HUDEP-2 (cell line): ENCODE measurements around the gene PACSIN2.
A peak's percentile ranks its signal among the peaks of the same experiment; 100 is the strongest.

Source experiments
- DNase-seq, 76 experiments: peaks; one replicate each; lab custom pipeline; 2025; ENCODE audit not compliant: unreplicated experiment in 76 of 76; lab: John Stamatoyannopoulos, UW

PACSIN2 gene

DNA sequence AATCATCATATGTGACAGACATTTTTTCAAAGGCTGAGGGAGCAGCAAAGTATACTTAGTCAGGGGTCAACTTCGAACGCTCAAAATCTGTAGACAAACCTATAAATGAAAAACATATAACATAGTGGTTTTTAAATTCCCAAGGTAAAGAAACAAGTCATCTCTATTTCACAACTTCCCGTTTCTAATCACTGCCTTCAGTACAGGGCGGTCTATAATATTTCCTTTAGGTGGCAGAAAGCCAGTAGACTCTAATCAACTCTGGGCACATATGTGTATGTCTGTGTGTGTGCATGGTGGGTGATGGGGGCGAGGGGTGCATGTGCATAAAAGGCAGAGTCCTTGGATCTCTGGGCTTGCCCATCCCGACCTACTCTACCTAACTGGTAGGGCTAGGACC is 102.9 kb downstream of the PACSIN2 start:
- DNase-seq: peak in 11 of 76 experiments; percentile 3 to 47 (median 26)

DNA sequence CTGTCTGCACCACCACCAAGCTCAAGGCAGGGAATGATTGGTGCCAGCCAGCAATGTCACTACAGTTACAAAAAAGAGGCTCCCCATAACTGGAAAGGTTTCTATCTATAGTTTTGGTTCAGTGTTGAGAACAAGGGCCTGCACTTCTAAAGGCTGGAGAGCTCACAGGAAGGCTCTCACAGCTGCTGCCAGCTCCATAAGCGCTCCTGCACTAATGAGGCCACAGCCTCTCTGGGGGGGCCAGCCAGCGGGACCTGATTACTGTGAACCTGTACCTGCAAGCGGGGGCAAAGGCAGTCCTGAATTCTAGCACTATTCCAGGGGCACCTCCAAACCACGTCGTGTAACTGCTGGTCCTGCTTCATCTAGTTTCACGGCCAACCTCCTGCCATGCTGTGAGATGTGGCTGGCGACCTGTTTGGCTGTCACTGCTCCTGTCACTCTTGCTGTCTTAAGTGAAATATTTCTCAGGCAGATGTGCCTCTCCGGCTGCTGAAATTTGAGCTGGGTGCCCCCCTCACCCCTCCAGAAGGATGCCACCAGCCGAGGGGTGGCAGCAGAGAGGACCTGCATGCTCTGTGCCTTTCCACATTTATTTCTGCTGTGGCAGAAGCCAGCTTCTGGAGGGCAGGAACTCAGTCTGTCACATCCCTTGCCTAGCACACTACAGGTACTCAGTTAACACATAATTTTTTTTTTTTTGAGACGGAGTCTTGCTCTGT is 104.6 kb downstream of the PACSIN2 start:
- DNase-seq: no peak

DNA sequence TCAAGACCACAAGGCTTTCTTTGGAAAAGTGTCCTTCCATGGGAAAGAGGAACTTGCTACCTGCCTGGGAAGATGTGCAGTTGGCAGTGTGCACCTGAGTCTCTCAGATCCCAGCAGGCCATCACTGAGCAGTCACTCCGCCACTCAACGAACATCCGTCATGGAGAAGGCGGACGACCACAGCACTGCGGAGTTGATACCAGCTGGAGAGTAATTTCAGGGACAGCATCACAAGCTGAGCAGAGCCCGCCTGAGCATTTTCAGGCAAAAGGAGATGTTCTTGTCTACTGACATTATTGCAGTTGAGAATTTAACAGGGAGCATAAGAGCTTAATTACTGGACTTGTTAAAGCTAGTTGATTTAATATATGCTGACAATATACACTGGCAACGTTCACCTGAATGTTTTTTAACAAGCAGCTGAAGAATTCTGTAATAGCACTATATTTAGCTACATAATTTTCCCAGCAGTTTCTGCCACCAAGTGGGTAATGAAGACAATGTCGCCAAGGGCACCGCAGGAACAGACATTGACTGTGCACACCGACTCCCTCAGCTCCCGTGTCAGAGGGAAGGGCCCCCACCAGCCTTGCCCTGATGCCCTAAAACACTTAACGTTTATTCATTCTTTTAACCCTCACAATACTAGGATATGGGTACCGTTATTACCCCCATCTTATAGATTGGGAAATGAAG is 105.4 kb downstream of the PACSIN2 start:
- DNase-seq: no peak

DNA sequence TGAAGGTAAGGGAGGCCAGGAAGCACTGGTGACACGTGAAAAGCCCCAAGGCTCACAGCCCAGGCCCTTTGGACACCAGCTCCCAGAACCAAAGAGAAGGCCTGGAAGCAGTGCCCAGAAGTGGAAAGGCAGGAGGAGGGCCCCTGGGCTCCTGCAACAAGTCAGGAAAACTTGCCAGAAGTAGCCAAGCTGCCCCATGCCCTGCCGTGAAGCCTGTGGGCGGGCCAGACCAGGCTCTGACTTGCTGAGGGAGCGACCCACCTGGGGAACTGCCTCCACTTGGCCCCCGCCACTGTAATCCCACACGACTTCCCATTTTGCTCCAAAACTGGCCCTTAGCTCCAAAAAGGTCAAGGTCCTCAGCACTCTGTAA is 106.6 kb downstream of the PACSIN2 start:
- no peak for DNase-seq

DNA sequence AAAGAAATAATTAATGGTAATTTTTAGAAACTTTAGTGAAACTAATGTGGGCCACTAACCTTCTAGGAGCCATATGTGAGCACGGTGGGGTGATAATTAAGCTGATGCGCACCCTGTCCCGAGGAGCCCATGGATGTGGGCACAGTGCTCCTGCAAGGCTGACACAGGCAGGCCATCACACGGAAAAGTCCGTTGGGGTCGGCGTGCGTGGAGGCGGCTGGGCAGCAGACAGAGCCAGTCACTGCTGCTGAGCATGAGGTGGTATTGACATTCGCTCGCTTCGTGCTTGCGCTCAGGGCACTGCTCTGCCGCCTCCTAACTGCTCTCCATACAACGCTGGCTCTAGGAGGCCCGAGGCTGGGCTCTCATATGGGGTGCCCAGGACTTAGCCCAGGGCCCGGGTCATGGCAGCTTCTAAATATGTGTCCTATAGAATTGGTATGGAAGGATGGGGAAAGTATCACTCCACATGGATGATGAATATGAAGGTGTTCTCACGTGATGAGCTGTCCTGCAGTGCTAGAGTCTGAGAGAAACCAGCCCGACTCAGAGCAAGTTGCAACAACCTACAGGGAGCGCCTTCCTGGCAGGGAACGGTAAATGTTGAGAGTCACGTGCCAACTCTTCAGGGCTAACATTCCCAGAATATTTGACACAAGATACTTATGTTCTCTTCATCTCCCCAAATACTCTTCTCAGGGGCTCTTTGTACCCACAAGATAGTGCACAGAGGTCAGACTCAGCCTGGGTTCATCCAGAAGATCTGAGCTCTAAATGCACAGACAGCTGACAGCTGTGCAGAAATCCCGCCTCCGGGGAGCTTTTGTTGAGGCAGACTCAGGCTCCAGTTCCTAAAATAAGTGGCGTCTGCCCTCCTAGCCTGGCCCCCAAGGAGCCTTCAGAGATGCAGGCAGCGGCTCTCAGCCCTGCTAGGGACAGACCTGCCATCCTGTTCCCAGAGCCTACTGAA is 107.3 kb downstream of the PACSIN2 start:
- DNase-seq: no peak

DNA sequence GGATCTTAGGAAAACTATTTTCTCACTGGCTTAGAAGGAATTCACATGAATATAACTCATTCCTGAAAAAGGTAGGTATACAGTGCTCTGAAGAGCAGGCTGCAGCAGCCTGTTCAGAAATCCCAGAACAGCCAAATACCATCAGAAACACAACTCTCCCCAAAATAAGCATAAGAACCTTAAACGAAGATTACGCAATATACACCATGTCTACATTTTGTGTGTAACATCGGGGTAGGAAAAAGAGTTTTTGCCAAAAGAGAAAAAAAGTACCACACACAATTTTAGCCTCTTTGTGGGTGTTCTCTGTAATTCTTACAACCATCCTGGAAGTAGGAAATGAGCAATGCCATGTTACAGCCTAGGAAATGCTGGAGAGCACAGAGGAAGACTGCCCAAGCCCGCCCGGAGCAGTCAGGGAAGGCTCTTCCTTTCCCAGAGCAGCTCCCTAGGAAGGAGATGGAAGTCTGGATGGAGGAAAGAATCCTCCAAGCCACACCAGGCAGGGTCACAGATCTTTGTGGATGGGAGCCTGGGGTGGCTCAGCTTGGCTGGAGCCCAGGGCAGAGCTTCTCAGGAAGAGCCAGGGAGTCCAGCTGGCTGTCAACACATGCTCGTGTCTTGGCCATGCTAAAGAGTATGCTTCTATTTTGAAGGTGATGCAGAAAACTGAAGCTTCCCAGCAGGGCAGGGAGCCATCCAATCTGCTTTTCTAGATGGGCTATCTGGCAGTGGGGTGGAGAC is 108.2 kb downstream of the PACSIN2 start:
- no peak for DNase-seq

DNA sequence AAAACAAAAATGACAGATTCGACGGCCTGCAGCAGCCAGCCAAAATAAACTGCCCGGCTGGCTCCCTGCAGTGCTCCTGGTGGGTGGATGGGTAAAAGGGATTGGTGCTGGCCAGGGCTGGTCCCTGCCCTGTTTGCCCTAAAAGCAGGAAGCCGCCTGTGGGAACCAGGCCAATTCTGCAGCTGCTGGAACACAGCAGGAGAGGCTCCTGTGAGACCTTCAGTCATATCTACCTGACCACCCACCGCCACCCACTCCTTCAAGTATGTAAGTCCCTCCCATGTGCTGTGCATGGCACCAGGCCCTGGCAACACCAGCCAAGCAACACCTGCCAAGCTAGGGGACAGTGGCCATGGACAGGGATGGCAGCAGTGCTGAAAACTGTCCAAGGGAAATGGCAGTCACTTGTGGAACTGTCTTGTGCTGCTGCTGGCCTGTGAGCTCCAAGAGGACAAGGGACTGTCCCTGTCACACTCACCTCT is 109.2 kb downstream of the PACSIN2 start:
- no peak for DNase-seq

DNA sequence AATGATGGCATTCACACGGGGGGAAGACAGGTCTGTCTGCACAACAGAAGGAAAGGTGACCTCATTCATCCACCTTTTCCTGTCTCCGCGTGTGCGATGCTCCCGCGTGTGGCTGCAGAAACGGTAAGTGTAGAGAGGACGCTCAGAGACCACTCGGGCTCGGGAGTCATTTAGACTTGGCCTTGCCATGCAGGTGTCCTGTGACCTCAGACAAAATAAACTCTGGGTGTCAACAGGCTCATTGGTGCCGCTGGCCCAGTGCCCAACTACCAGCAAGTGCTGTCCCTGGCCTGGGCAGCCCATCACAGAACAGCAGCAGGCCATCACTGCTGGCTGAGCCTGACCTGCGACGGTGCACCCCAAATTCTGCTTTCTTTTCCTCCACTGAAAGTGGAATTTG is 109.7 kb downstream of the PACSIN2 start:
- no peak for DNase-seq

DNA sequence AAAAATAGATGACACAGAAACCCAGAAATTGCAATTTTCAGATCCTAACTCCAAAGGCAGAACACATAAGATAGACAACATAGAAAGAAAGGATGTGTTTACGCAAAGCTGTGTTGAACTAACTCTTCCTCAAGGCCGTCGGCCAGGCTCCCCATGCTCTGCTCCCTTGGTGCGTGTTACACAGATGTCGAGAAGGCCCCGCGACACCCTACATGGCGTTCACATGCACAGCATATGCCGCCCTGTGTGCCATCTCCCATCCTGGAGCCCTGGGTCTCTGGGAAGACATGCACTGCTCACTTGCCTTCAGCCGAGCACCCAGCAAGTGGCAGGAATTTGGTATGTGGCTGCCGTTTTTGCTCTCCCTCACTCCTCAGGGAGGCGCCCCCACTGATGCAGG is 110.9 kb downstream of the PACSIN2 start:
- DNase-seq: no peak

DNA sequence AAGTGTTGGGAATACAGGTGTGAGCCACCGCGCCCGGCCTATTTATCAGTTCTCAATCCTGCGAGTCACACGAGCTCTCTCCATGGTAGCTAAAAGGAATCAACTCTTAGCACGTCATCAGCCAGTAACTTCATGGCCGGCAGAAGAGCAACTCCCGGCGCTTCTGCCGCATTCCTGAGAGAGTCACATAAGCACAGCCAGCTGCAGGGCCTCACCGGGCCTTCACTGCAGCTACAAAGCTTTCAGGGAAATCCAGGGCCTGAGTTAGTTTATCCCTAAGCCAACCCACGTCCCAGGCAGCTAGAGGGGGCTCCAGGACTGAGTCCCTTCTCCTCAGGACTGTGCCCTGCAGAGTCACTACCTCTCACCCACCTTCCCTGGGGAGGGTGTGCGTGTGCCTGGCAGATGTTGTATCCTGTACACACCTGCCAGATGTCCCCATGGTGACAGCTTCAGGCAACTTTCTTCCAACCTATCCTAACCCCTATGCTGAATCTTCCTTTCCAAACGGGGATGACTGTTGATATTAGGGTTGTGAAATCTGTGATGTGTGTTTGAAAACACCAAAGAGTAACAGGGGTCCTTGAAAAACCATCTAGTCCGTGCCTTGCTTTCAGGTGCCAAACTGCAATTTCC is 112.0 kb downstream of the PACSIN2 start:
- no peak for DNase-seq

DNA sequence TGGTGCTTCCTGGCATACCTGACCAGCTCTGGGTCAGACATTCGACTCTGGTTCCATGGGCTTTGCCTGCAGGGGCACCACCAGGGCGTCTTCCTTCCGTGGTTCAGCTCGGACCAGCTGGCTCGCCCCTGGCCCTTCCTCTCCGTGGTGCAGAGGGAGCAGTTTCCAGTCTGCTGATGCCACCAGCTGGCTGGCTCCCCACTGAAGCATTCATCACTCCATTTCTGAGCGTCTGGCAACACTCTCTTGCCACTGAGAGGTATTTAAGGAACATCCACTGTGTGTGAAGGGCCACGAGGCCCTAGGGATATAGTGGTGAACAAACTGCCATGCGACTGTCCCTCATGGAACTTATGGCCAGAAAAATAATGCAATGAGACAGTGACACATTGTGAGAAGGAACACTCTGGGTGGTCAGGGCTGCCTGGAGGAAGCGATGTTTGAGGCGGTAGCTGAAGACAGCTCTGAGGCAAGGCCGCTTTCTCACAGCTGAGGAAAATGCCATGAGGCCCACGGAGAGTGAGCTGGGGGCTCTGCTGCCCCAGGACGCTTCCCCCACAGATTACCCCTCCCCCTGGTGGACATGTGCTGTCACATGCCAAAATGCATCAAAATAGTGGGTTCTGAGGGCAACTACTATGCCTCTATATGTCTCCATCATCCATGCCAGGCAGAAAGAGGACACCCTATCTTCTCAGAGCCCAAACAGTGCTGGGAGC is 113.0 kb downstream of the PACSIN2 start:
- DNase-seq: peak in 1 of 76 experiments; percentile 18

GRCh38 chr22:42897960-42898359 is 117.0 kb downstream of the PACSIN2 start:
- DNase-seq: no peak

GRCh38 chr22:42895541-42895981 is 119.4 kb downstream of the PACSIN2 start:
- no peak for DNase-seq

DNA sequence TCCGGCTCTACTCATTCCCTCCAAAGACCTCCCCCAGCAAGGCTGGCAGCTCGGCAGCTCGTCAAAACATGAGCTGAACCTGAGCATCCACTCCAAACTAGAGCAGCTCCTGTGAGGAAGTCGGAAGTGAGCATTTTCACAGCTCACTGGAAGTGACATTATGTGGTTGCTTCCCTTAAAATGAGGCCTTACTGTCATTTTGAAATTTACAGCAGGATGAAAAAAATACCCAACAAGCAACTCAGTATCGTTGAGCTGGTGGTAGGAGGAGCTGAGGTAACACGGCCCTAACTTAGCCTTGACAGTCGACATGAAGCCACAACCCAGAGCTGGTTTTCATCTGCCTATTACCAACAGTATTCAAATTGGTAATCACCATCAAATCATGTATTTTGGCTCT is 119.9 kb downstream of the PACSIN2 start:
- DNase-seq: no peak

DNA sequence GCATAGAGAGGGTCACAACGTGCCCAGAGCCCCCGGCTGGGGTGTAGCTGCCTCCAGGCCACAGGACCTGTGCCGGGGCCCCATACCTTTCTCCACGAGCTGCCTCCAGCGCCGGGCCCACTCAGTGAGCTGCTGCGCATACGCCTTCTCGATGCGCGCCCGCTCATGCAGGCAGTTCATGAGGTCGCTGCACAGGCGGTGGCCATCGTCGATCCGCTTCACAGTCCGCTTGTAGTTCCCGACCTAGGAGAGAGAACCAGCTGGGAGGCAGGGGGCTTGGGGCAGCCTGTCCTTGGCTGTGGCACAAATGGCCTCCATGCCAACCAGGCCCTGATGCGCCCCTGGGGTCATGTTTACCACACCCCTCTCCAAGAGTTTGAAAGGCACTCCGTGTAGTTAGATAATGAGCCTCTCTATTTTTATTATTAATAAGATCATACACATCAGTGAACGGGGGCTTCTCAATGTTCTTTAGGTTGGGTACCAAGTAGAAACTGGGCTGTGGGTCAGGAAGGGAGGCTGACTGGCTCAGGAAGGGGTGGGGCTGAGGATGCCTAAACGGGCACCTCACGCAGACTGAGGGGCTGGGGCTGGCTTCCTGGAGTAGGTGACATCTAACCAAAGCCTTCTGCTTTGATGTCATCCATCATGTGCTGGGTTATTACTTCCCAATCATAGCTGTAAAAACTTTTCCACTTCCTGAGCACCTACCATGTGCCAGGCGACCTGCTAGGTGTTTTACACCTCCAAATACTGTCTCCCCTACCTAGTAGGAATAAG is 121.4 kb downstream of the PACSIN2 start:
- DNase-seq: no peak

GRCh38 chr22:42892571-42893316 is 122.2 kb downstream of the PACSIN2 start:
- DNase-seq: no peak

- no peak for DNase-seq
These were observed 122.8 kb downstream of the PACSIN2 start for GRCh38 chr22:42892156-42892555.

DNA sequence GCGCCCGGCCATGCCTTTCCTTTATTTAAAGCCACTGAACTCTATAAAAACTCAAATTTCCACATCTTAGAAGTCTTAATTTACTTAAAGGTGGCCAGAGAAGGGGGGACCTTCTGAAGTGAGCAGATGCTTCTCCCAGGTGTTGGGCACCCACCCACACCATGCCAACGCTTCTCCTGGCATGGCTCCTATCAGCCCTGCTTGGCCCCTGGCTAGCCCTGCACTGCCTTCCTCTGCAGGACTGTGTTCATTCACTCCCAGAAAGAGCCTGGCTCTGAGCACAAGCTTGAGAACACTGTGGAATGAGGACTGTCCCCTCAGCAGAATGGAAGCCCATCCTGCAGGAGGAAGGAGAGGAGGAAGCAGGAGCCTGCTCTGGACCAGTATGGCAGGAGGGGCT is 123.3 kb downstream of the PACSIN2 start:
- no peak for DNase-seq
